HG03139 (cell line): ENCODE data around the gene RERE.
A peak's percentile ranks its signal among the peaks of the same experiment; 100 is the strongest.
"Not testable (repeated sequence)": the region's sequence is repeated elsewhere in the genome, so short reads cannot be mapped to it uniquely, and the experiment has no call there.

Experiments
- ATAC-seq: cut with Tn5 transposase; IDR thresholded peaks from one replicate; pipeline ENCODE4 v1.9.1; 2021; ENCODE audit not compliant: unreplicated experiment

RERE gene

GRCh38 chr1:8619917-8620502 lies 197.4 kb downstream of the RERE start:
- ATAC-seq, result not testable (repeated sequence)

GRCh38 chr1:8619419-8619818 lies 198.0 kb downstream of the RERE start:
- not testable (repeated sequence) for ATAC-seq

GRCh38 chr1:8616791-8617190 lies 200.6 kb downstream of the RERE start:
- ATAC-seq, result not testable (repeated sequence)

GRCh38 chr1:8611634-8612515 lies 205.6 kb downstream of the RERE start:
- not testable (repeated sequence) for ATAC-seq

GRCh38 chr1:8607906-8608305 lies 209.5 kb downstream of the RERE start:
- ATAC-seq, result no peak

GRCh38 chr1:8604041-8604945 lies 213.1 kb downstream of the RERE start:
- ATAC-seq, result peak; percentile 87

- no peak for ATAC-seq
These were observed 214.2 kb downstream of the RERE start for GRCh38 chr1:8603220-8603616.

GRCh38 chr1:8602471-8603219 lies 214.8 kb downstream of the RERE start:
- ATAC-seq, result no peak

- ATAC-seq, result no peak
These were observed 217.1 kb downstream of the RERE start for GRCh38 chr1:8600336-8600735.

GRCh38 chr1:8599646-8600212 lies 217.7 kb downstream of the RERE start:
- no peak for ATAC-seq

GRCh38 chr1:8598783-8599182 lies 218.7 kb downstream of the RERE start:
- no peak for ATAC-seq

- ATAC-seq, result no peak
These were observed 219.2 kb downstream of the RERE start for GRCh38 chr1:8598060-8598724.

GRCh38 chr1:8597455-8597854 lies 220.0 kb downstream of the RERE start:
- ATAC-seq, result no peak

- no peak for ATAC-seq
These were observed 221.5 kb downstream of the RERE start for GRCh38 chr1:8595941-8596340.

GRCh38 chr1:8595332-8595731 lies 222.1 kb downstream of the RERE start:
- no peak for ATAC-seq

- not testable (repeated sequence) for ATAC-seq
These were observed 224.1 kb downstream of the RERE start for GRCh38 chr1:8593292-8593691.

- ATAC-seq, result no peak
These were observed 225.9 kb downstream of the RERE start for GRCh38 chr1:8591569-8591968.

- no peak for ATAC-seq
These were observed 226.6 kb downstream of the RERE start for GRCh38 chr1:8590721-8591351.

GRCh38 chr1:8589571-8589970 lies 227.9 kb downstream of the RERE start:
- ATAC-seq, result no peak
